ENCODE results near the gene JMJD6. TPM values are rescaled to one million over a fixed set of nuclear protein-coding genes. Genes with fewer than 3 reads are reported as not detected.

JMJD6 gene
- total RNA-seq, 1 experiment from 2014 or later: 47.6 TPM

- peak; percentile 97 for DNase-seq (ENCODE audit: low read depth, low spot score)
- peaks cover 36 to 45% of the 10 kb centered on the region in 2 experiments for H3K36me3 ChIP-seq (ENCODE audit: control insufficient read depth in 1 of 2, insufficient read depth in 2 of 2, low read length in 2 of 2)
- BruUV-seq (replicated peaks): TSS peak; percentile 15
- peak within 1 kb of the TSS; percentile 30 for H2AFZ ChIP-seq (ENCODE audit: low read depth, low read length, poor library complexity, severe bottlenecking)
- H3K79me2 ChIP-seq (ENCODE audit: insufficient read depth, low read length): peaks cover 49% of the 10 kb centered on the region
- H3K4me3 ChIP-seq (replicated peaks in 1 of 2; ENCODE audit: low read depth in 1 of 2, low read length in 2 of 2): peak within 1 kb of the TSS; percentile 71 to 91
- no peaks in the 10 kb centered on the region for H3K9me3 ChIP-seq (ENCODE audit: control insufficient read depth in 1 of 2, insufficient read depth in 1 of 2, low read depth in 1 of 2, low read length in 2 of 2)
- ChIA-PET POLR2A (interaction anchor here (1.0 to 3.7 kb wide), 6 partner anchors 10 to 144 kb away, joined by 3 to 27 read pairs (median 6); partner anchors contain the start of genes JMJD6 and METTL23), CTCF (interaction anchor here (1.7 kb wide), 1 partner anchor 10 kb away, joined by 6 read pairs; no protein-coding TSS in a partner anchor), RAD21 (ENCODE audit: low non-redundant PET in 1 of 2, low total read pairs in 2 of 2, uncharacterized antibody in 2 of 2, unreplicated experiment in 2 of 2) (no interaction called here)
- peak within 1 kb of the TSS; percentile 97 for H3K9ac ChIP-seq (ENCODE audit: low read length)
- intact Hi-C loops (cut with micrococcal nuclease): no loop called here
- TF ChIP-seq JUND (IDR thresholded peaks at IDR 0.05) (peak; percentile 6; the same call in 1 of the 2 replicates), SP1 (IDR thresholded peaks at IDR 0.05; ENCODE audit: low read depth) (peak; percentile 85), SIN3A (IDR thresholded peaks at IDR 0.05; ENCODE audit: low read depth) (peak; percentile 100), TCF7L2 (IDR thresholded peaks at IDR 0.05; ENCODE audit: borderline replicate concordance, extremely low read depth, insufficient read depth, insufficient read length) (peak; percentile 34), ZBTB33 (IDR thresholded peaks at IDR 0.05; ENCODE audit: extremely low read depth, insufficient replicate concordance, low read length) (peak; percentile 74), POLR2AphosphoS5 (IDR thresholded peaks at IDR 0.05; ENCODE audit: low read depth, low read length) (peak; percentile 100), RAD21 (IDR thresholded peaks at IDR 0.05; ENCODE audit: low read depth) (no peak), ZFX (IDR thresholded peaks at IDR 0.05) (peak; percentile 97), POLR2A (IDR thresholded peaks at IDR 0.05; ENCODE audit: borderline replicate concordance, extremely low read depth, insufficient read depth, insufficient read length) (peak; percentile 100), CTCF (IDR thresholded peaks at IDR 0.05 in 2 of 3, conservative IDR thresholded peaks at IDR 0.05 in 1 of 3; ENCODE audit: borderline replicate concordance in 1 of 3, insufficient read depth in 1 of 3, low read depth in 2 of 3, low read length in 2 of 3) (no peak), YY1 (IDR thresholded peaks at IDR 0.05; ENCODE audit: extremely low read depth, insufficient replicate concordance, low read depth, low read length) (peak; percentile 98), ZNF274 (IDR thresholded peaks at IDR 0.05; ENCODE audit: low read depth, low read length) (no peak), MAX (IDR thresholded peaks at IDR 0.05) (peak; percentile 94), EGR1 (IDR thresholded peaks at IDR 0.05; ENCODE audit: low read depth) (peak; percentile 80)
- no peaks in the 10 kb centered on the region for H3K9me2 ChIP-seq (ENCODE audit: insufficient read depth)
- H3K4me2 ChIP-seq (ENCODE audit: low read length): peak within 1 kb of the TSS; percentile 94
- peaks cover 39% of the 10 kb centered on the region for H4K20me1 ChIP-seq (ENCODE audit: insufficient read depth)
- peak; percentile 78 for ATAC-seq
- peak within 1 kb of the TSS; percentile 92 for H3K27ac ChIP-seq (ENCODE audit: low read depth, low read length)
- H3K27me3 ChIP-seq (ENCODE audit: insufficient read depth, low read length): no peaks in the 10 kb centered on the region
- H3K4me1 ChIP-seq (ENCODE audit: control insufficient read depth in 1 of 2, insufficient read depth in 2 of 2, low read length in 2 of 2): peaks cover 16 to 34% of the 10 kb centered on the region in 2 experiments
These were observed 10.8 kb upstream of the JMJD6 start, which contains the start of gene SRSF2 for GRCh38 chr17:76737082-76737675. SRSF2 (minus strand) TSS chr17:76737331; CDS start chr17:76737160, 171 bp downstream.
